Astrocyte of the cerebellum (primary cell): ENCODE measurements around the gene WDR6.
"Not testable (repeated sequence)": the region's sequence is repeated elsewhere in the genome, so short reads cannot be mapped to it uniquely, and the experiment has no call there.

Source experiments
- DNase-seq: peaks from one replicate; pipeline ENCODE4 v3.0.0-alpha.2; 2011; ENCODE audit warnings: low read depth
- H3K4me3 ChIP-seq: 2 replicates; pipeline ENCODE4 v1.5.1; 2011; ENCODE audit warnings: mild to moderate bottlenecking, low read depth, low read length, moderate library complexity
- in situ Hi-C: cut with HindIII; loops from 2 replicates; pipeline ENCODE4 v1.10.0; 2017; ENCODE audit warnings: low sequenced_read_pairs
- TF ChIP-seq, protein P1 (sequence below): IDR thresholded peaks from 2 replicates; pipeline ENCODE4 v1.5.1; 2012; ENCODE audit warnings: low read length, low read depth, moderate library complexity, mild to moderate bottlenecking; ENCODE audit errors: missing control alignments

WDR6 gene

DNA sequence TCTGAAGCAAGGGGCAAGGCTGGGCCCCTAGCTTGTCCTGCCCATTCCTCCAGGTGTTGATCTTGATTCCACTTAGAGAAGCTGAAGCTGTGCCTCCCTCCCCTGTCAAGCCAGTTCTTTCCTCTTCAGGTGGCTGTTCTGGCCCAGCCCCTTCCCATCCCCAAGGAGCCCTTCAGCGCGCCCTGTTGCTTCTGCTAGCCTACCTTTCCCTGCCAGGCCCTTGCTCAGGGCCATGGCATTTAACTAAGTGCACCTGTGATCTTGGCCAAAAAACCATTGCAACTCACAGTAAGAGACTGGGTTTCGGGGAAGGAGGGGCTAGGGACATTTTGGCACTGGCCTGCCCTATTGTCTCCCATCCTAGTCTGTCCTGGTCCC is 1.9 kb upstream of the WDR6 start:
- in situ Hi-C loops = no loop called here

DNA sequence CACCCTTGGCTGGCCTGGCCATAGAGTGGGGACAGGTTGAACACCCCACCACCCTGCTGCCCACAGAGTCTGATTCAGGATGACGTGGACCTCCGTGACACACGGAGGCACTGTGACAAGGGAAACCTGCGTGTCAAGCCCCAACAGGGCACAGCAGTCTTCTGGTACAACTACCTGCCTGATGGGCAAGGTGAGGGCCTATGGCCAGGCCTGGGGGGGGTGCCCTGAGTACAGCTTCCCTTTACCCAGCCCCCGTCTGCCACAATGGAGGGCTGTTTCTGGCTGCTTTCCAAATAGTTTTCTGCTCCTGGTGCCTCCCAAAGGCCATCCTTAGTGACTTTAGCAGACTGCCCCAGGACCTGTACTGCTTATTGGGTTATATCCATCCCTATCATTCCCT is 1.2 kb upstream of the WDR6 start:
- peak overlapping the region; percentile 84 for H3K4me3 ChIP-seq
- in situ Hi-C loops = no loop called here
- DNase-seq = no peak
- TF ChIP-seq, protein P1, sequence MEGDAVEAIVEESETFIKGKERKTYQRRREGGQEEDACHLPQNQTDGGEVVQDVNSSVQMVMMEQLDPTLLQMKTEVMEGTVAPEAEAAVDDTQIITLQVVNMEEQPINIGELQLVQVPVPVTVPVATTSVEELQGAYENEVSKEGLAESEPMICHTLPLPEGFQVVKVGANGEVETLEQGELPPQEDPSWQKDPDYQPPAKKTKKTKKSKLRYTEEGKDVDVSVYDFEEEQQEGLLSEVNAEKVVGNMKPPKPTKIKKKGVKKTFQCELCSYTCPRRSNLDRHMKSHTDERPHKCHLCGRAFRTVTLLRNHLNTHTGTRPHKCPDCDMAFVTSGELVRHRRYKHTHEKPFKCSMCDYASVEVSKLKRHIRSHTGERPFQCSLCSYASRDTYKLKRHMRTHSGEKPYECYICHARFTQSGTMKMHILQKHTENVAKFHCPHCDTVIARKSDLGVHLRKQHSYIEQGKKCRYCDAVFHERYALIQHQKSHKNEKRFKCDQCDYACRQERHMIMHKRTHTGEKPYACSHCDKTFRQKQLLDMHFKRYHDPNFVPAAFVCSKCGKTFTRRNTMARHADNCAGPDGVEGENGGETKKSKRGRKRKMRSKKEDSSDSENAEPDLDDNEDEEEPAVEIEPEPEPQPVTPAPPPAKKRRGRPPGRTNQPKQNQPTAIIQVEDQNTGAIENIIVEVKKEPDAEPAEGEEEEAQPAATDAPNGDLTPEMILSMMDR = no peak

More for the DNA sequence above, 1.9 kb upstream of the WDR6 start:
- no peak for DNase-seq
- H3K4me3 ChIP-seq = no peak overlapping the region
- TF ChIP-seq, protein P1 = no peak

DNA sequence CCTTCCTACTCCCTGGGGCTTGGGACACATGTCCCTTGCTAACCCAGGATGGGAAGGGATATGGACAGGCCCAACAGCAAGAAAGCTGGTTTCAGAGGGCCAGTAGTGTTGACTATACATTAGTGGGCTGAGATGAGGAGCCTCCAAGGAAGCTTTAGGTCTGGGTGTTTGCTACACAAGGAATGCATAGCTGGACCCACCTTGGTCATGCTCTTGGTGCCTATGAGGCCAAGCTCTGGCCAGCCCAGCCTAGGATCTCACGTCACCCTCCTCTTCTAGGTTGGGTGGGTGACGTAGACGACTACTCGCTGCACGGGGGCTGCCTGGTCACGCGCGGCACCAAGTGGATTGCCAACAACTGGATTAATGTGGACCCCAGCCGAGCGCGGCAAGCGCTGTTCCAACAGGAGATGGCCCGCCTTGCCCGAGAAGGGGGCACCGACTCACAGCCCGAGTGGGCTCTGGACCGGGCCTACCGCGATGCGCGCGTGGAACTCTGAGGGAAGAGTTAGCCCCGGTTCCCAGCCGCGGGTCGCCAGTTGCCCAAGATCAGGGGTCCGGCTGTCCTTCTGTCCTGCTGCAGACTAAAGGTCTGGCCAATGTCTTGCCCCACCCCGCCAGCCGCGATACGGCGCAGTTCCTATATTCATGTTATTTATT is 653 bp upstream of the WDR6 start:
- no peak for DNase-seq
- TF ChIP-seq, protein P1 = no peak
- peak overlapping the region; percentile 84 for H3K4me3 ChIP-seq
- in situ Hi-C loops = no loop called here

DNA sequence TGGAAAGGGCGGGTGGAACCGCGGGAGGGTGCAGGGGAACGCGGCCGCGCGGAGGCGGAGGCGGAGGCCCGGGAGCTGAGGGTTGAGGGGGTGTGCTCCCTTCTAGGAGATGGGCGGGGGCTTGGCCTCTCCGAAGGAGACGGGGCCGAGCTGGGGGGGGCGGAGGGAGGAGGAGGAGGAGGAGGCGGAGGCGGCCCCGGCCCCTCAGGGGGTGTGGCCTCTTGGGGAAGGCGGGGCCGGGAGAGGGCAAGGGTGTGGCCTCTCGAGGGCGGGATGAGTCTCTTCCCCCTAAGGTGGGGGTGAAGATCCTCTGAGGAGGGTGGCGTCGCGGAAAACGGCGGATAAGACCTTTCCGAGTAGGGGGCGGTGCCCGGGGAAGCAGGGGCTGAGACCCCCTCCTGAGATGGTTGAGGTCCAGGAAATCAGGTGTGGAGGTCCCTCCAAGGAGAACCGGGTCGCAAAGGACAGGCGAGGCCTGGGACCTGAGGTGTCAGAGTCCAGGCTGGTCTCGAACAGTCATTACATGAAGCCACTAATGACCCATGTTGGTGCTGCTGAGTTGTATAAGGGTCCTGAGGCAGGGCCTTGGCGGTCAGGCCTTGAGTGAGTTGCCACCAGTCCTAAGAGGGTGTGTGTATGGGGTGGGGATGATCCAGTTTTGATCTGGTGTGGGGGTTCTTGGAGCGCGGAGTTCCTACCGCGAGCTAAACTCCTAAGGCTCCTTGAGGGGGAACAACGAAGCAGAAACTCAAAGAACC is 759 bp downstream of the WDR6 start:
- in situ Hi-C loops = no loop called here
- peak overlapping the region; percentile 84 for H3K4me3 ChIP-seq
- no peak for DNase-seq
- TF ChIP-seq, protein P1 = no peak

DNA sequence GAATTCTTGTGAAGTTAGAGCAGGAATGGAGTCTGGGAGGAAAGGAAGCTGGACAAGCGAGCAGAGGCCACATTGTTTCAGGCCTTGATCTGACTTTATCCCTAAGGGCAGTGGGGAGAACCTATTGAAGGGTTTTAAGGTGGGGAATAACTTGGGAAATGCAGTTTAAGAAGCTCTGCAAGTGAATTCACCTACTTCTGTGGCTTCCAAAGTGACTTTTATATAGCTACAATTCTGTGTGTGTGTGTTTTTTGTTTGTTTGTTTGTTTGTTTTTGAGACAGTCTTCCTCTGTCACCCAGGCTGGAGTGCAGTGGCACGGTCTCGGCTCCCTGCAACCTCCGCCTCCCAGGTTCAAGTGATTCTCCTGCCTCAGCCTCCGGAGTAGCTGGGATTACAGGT is 1.4 kb downstream of the WDR6 start:
- in situ Hi-C loops, DNase-seq: not testable (repeated sequence)
- H3K4me3 ChIP-seq = peak overlapping the region; percentile 84

DNA sequence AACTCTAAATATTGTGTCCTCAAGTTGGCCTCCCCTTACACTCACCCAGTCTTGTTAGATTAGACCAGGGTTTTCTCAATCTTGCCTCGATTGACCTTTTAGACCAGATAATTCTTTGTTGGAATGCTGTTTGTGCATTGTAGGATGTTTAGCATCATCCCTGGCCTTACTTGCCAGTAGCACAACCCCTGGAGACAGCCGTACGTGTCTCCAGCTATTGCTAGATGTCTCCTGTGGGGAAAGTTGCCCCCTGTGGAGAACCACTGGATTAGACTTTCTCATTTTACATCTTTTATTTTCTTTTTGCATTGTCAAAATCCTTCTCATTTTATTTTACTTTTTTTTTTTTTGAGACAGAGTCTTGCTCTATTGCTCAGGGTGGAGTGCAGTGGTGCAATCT is 2.2 kb downstream of the WDR6 start:
- no peak for DNase-seq
- TF ChIP-seq, protein P1 = no peak
- in situ Hi-C loops = no loop called here
- no peak overlapping the region for H3K4me3 ChIP-seq

DNA sequence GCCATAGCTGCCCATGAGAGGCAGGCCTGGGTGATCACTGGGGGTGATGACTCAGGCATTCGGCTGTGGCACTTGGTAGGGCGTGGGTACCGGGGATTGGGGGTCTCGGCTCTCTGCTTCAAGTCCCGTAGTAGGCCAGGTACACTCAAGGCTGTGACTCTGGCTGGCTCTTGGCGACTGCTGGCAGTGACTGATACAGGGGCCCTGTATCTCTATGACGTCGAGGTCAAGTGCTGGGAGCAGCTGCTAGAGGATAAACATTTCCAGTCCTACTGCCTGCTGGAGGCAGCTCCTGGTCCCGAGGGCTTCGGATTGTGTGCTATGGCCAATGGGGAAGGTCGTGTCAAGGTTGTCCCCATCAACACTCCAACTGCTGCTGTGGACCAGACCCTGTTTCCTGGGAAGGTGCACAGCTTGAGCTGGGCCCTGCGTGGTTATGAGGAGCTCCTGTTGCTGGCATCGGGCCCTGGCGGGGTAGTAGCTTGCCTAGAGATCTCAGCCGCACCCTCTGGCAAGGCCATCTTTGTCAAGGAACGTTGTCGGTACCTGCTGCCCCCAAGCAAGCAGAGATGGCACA is 5.3 kb downstream of the WDR6 start:
- no peak for DNase-seq
- in situ Hi-C loops = no loop called here
- TF ChIP-seq, protein P1 = no peak
- H3K4me3 ChIP-seq = no peak overlapping the region
